HL-60 (cell line): ENCODE measurements around the gene ALPK3.

Source experiments
- DNase-seq, 2 experiments: peaks; one replicate each; pipeline ENCODE4 v3.0.0-alpha.2; 2010 to 2020; ENCODE audit warnings: low read depth in 1 of 2, low spot score in 1 of 2
- H3K27ac ChIP-seq: fragments of 250-450 bp; sonication (Bioruptor Pico); replicated peaks from 2 replicates; pipeline ENCODE4 v1.5.1; 2020; ENCODE audit warnings: mild to moderate bottlenecking, moderate library complexity
- H3K27me3 ChIP-seq: fragments of 250-450 bp; sonication (Bioruptor Pico); 2 replicates; pipeline ENCODE4 v1.5.1; 2021; ENCODE audit warnings: mild to moderate bottlenecking, moderate library complexity; ENCODE audit not compliant: insufficient read depth, poor library complexity, severe bottlenecking
- H3K4me3 ChIP-seq: replicated peaks from 2 replicates; pipeline ENCODE4 v1.5.1; 2011; ENCODE audit warnings: mild to moderate bottlenecking, control low read depth, low read length; ENCODE audit not compliant: insufficient read depth
- GABPA ChIP-seq: IDR thresholded peaks from 2 replicates; pipeline ENCODE4 v1.6.1; 2012; ENCODE audit warnings: low read depth
- POLR2AphosphoS5 ChIP-seq: IDR thresholded peaks from 2 replicates; pipeline ENCODE4 v1.6.1; 2012; ENCODE audit warnings: low read depth
- SPI1 ChIP-seq: IDR thresholded peaks from 2 replicates; pipeline ENCODE4 v1.6.1; 2012; ENCODE audit warnings: low read depth, mild to moderate bottlenecking, borderline replicate concordance
- TF ChIP-seq, protein P1 (sequence below): IDR thresholded peaks from one replicate; pipeline ENCODE4 v1.5.1; 2011; ENCODE audit warnings: low read length, control low read depth, inconsistent platforms; ENCODE audit not compliant: insufficient read depth
- TF ChIP-seq, protein P2 (sequence below): IDR thresholded peaks from 2 replicates; pipeline ENCODE4 v1.6.1; 2012; ENCODE audit warnings: low read depth; ENCODE audit not compliant: insufficient replicate concordance

Gene ALPK3

DNA sequence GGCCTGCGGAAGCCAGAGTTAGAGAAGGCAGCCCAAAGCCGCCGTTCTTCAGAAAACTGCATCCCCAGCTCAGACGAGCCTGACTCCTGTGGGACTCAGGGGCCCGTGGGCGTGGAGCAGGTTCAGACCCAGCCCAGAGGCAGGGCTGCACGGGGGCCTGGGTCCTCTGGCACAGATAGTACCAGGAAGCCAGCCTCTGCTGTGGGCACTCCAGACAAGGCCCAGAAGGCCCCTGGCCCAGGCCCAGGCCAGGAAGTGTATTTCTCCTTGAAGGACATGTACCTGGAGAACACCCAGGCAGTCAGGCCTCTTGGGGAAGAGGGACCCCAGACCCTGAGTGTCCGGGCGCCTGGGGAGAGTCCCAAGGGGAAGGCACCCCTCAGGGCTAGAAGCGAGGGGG, 23.1 kb downstream of the ALPK3 start:
- TF ChIP-seq GABPA (no peak), POLR2AphosphoS5 (no peak), SPI1 (no peak)
- TF ChIP-seq, protein P1, sequence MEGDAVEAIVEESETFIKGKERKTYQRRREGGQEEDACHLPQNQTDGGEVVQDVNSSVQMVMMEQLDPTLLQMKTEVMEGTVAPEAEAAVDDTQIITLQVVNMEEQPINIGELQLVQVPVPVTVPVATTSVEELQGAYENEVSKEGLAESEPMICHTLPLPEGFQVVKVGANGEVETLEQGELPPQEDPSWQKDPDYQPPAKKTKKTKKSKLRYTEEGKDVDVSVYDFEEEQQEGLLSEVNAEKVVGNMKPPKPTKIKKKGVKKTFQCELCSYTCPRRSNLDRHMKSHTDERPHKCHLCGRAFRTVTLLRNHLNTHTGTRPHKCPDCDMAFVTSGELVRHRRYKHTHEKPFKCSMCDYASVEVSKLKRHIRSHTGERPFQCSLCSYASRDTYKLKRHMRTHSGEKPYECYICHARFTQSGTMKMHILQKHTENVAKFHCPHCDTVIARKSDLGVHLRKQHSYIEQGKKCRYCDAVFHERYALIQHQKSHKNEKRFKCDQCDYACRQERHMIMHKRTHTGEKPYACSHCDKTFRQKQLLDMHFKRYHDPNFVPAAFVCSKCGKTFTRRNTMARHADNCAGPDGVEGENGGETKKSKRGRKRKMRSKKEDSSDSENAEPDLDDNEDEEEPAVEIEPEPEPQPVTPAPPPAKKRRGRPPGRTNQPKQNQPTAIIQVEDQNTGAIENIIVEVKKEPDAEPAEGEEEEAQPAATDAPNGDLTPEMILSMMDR = no peak
- TF ChIP-seq, protein P2, sequence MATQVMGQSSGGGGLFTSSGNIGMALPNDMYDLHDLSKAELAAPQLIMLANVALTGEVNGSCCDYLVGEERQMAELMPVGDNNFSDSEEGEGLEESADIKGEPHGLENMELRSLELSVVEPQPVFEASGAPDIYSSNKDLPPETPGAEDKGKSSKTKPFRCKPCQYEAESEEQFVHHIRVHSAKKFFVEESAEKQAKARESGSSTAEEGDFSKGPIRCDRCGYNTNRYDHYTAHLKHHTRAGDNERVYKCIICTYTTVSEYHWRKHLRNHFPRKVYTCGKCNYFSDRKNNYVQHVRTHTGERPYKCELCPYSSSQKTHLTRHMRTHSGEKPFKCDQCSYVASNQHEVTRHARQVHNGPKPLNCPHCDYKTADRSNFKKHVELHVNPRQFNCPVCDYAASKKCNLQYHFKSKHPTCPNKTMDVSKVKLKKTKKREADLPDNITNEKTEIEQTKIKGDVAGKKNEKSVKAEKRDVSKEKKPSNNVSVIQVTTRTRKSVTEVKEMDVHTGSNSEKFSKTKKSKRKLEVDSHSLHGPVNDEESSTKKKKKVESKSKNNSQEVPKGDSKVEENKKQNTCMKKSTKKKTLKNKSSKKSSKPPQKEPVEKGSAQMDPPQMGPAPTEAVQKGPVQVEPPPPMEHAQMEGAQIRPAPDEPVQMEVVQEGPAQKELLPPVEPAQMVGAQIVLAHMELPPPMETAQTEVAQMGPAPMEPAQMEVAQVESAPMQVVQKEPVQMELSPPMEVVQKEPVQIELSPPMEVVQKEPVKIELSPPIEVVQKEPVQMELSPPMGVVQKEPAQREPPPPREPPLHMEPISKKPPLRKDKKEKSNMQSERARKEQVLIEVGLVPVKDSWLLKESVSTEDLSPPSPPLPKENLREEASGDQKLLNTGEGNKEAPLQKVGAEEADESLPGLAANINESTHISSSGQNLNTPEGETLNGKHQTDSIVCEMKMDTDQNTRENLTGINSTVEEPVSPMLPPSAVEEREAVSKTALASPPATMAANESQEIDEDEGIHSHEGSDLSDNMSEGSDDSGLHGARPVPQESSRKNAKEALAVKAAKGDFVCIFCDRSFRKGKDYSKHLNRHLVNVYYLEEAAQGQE = no peak
- Histone ChIP-seq H3K4me3 (no peak overlapping the region), H3K27ac (no peak overlapping the region), H3K27me3 (no peaks in the 10 kb centered on the region)
- no peak for DNase-seq

DNA sequence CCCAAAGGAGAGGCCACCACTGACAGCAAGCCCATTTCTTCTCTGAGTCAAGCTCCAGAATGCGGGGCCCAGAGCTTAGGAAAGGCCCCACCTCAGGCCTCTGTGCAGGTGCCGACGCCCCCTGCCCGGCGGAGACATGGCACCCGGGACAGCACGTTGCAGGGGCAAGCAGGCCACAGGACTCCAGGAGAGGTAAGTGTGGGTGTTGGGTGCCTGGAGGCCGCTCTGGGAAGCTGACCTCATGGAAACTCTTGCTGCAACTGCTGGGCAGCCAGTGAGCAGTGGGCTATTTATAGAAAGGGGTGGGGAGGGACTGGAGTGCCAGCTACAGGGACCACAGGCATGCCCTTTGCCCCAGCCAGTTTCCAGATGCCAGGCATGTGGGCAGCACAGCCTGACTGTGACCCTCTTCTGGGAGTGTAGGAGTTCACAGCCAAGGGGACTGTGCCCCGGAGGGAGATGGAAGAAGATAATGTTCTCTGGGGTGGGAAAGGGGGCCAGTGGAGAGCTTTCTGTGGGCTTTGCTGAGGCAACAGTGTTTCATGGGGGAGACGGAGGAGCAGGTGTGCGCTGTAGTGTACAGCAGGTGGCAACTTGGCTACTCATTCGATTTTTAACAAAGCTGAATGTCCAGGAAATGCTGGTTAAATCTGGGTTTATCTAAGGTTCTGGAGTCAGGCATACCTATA, 23.7 kb downstream of the ALPK3 start:
- DNase-seq = peak in 1 of 2 experiments; percentile 81
- Histone ChIP-seq H3K27ac (no peak overlapping the region), H3K27me3 (no peaks in the 10 kb centered on the region), H3K4me3 (no peak overlapping the region)
- TF ChIP-seq, protein P2 = no peak
- TF ChIP-seq, protein P1 = no peak
- TF ChIP-seq POLR2AphosphoS5 (no peak), GABPA (no peak), SPI1 (no peak)

DNA sequence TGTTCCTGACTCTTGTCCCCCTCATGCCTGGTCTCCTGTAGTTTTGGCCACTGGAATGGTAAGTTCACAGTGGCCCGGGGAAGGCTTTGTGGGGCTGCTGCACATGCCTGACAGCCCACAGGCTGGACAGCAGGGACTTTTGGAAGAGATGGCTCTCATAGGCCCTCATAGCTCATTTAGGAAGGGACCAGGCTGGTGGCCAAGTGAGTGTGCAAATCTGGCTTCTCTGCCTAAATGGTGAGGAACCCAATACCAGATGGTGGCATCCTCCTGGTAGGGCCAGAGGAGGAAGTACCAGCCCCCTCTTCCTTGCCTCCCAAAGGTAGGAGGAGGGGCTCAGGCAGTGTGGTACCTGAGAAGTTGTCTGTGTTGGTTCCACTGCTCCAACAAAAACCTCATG, 25.6 kb downstream of the ALPK3 start:
- DNase-seq = no peak
- no peak overlapping the region for H3K27ac ChIP-seq
- TF ChIP-seq GABPA = no peak
- TF ChIP-seq, protein P1 = no peak
- TF ChIP-seq POLR2AphosphoS5 = no peak
- TF ChIP-seq SPI1 = no peak
- TF ChIP-seq, protein P2 = no peak
- no peak overlapping the region for H3K4me3 ChIP-seq
- no peaks in the 10 kb centered on the region for H3K27me3 ChIP-seq
